ENCODE data around the gene CNOT10.

- TF ChIP-seq POLR2A (IDR thresholded peaks at IDR 0.05; ENCODE audit: low read length) (no peak), GATA1 (IDR thresholded peaks at IDR 0.05; ENCODE audit: low read depth, low read length) (no peak)
Observed at GRCh38 chr3:32778389-32778788, 93.4 kb downstream of the CNOT10 start.

All from erythroblast (primary cell).